ENCODE data around the gene ASB13.

- no peak for TF ChIP-seq MYC (IDR thresholded peaks at IDR 0.05; ENCODE audit: low read depth, low read length)
- TF ChIP-seq, protein P1, sequence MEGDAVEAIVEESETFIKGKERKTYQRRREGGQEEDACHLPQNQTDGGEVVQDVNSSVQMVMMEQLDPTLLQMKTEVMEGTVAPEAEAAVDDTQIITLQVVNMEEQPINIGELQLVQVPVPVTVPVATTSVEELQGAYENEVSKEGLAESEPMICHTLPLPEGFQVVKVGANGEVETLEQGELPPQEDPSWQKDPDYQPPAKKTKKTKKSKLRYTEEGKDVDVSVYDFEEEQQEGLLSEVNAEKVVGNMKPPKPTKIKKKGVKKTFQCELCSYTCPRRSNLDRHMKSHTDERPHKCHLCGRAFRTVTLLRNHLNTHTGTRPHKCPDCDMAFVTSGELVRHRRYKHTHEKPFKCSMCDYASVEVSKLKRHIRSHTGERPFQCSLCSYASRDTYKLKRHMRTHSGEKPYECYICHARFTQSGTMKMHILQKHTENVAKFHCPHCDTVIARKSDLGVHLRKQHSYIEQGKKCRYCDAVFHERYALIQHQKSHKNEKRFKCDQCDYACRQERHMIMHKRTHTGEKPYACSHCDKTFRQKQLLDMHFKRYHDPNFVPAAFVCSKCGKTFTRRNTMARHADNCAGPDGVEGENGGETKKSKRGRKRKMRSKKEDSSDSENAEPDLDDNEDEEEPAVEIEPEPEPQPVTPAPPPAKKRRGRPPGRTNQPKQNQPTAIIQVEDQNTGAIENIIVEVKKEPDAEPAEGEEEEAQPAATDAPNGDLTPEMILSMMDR (IDR thresholded peaks at IDR 0.05; ENCODE audit: low read depth, low read length): no peak
Observed at GRCh38 chr10:5614155-5614721, 52.2 kb downstream of the ASB13 start.

Measured in NB4 (cell line).